ENCODE measurements around the gene PRDM16. TPM values are rescaled to one million over a fixed set of nuclear protein-coding genes. Genes with fewer than 3 reads are reported as not detected.

Gene PRDM16
- total RNA-seq, 1 experiment from 2014 or later: 6.1 TPM

DNA sequence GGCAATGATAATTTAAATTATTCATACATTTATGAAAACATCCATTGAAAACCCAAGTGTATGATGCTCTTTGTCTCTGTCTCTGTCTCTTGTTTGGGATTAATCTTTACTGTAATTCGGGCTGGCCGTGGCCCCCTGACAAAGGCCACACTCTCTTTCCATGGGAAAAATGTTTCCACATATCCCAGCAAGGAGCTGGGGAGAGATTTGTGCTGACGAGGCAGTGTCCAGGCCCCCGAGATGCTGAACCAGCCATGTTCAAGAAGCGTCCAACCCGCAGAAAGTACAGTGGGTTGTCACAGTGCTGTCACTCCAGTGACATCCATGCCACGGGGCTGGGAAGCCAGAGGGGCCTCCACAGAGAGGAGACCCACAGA, 147.0 kb downstream of the PRDM16 start:
- CTCF ChIA-PET: no interaction called here
- TF ChIP-seq CEBPB (IDR thresholded peaks at IDR 0.05; ENCODE audit: low read depth): no peak
- TF ChIP-seq POLR2AphosphoS5 (IDR thresholded peaks at IDR 0.05; ENCODE audit: low read depth, low read length): no peak
- TF ChIP-seq FOSL1 (IDR thresholded peaks at IDR 0.05; ENCODE audit: low read depth): no peak
- TF ChIP-seq EZH2 (IDR thresholded peaks at IDR 0.05): no peak
- TF ChIP-seq, protein P1, sequence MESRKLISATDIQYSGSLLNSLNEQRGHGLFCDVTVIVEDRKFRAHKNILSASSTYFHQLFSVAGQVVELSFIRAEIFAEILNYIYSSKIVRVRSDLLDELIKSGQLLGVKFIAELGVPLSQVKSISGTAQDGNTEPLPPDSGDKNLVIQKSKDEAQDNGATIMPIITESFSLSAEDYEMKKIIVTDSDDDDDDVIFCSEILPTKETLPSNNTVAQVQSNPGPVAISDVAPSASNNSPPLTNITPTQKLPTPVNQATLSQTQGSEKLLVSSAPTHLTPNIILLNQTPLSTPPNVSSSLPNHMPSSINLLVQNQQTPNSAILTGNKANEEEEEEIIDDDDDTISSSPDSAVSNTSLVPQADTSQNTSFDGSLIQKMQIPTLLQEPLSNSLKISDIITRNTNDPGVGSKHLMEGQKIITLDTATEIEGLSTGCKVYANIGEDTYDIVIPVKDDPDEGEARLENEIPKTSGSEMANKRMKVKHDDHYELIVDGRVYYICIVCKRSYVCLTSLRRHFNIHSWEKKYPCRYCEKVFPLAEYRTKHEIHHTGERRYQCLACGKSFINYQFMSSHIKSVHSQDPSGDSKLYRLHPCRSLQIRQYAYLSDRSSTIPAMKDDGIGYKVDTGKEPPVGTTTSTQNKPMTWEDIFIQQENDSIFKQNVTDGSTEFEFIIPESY (IDR thresholded peaks at IDR 0.05; ENCODE audit: extremely low read depth, insufficient replicate concordance, low read length): no peak
- BruUV-seq (replicated peaks): no TSS peak
- POLR2A ChIA-PET: no interaction called here
- no peak overlapping the region for H2AFZ ChIP-seq (ENCODE audit: low read depth, low read length, poor library complexity, severe bottlenecking)
- H3K4me3 ChIP-seq (replicated peaks in 1 of 2; ENCODE audit: low read depth in 1 of 2, low read length in 2 of 2): no peak overlapping the region
- H3K79me2 ChIP-seq (ENCODE audit: insufficient read depth, low read length): no peaks in the 10 kb centered on the region
- no peak overlapping the region for H3K27ac ChIP-seq (ENCODE audit: low read depth, low read length)
- H3K36me3 ChIP-seq (ENCODE audit: control insufficient read depth in 1 of 2, insufficient read depth in 2 of 2, low read length in 2 of 2): no peaks in the 10 kb centered on the region
- intact Hi-C loops (cut with micrococcal nuclease): no loop called here
- no peaks in the 10 kb centered on the region for H4K20me1 ChIP-seq (ENCODE audit: insufficient read depth)
- no peak overlapping the region for H3K9ac ChIP-seq (ENCODE audit: low read length)
- H3K9me2 ChIP-seq (ENCODE audit: insufficient read depth): no peaks in the 10 kb centered on the region
- H3K9me3 ChIP-seq (ENCODE audit: control insufficient read depth in 1 of 2, insufficient read depth in 1 of 2, low read depth in 1 of 2, low read length in 2 of 2): no peaks in the 10 kb centered on the region
- ATAC-seq (no peak), DNase-seq (ENCODE audit: low read depth, low spot score) (no peak)
- no peaks in the 10 kb centered on the region for H3K27me3 ChIP-seq (ENCODE audit: insufficient read depth, low read length)
- H3K4me1 ChIP-seq (ENCODE audit: control insufficient read depth in 1 of 2, insufficient read depth in 2 of 2, low read length in 2 of 2): no peaks in the 10 kb centered on the region
- RAD21 ChIA-PET (ENCODE audit: low non-redundant PET in 1 of 2, low total read pairs in 2 of 2, uncharacterized antibody in 2 of 2, unreplicated experiment in 2 of 2): no interaction called here
- H3K4me2 ChIP-seq (ENCODE audit: low read length): no peak overlapping the region

DNA sequence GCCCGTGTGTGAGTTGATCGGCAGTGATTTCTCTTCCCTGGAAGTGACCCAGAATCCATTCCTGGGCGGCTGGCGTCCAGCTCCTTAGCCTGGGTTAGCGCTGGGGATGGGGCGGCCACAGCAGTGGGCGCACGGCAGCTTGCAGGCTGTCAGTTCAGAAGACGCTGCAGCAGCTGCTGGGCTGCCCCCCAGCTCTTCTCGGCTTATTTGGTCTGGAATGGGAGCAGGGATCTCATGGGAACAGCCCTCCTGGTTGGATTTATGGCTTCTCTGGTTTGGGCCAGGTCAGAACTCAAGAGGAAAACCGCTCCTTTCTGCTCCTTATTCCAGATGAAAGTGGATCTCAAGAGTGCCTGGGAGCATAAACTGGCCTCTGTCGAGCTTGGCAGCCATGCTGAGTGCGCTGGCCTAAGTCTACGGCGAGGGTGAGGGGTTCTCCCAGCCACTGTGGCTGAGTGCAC, 148.2 kb downstream of the PRDM16 start:
- ATAC-seq (no peak), DNase-seq (ENCODE audit: low read depth, low spot score) (no peak)
- no peaks in the 10 kb centered on the region for H3K36me3 ChIP-seq (ENCODE audit: control insufficient read depth in 1 of 2, insufficient read depth in 2 of 2, low read length in 2 of 2)
- no peaks in the 10 kb centered on the region for H3K27me3 ChIP-seq (ENCODE audit: insufficient read depth, low read length)
- H3K27ac ChIP-seq (ENCODE audit: low read depth, low read length): no peak overlapping the region
- no peak overlapping the region for H3K4me2 ChIP-seq (ENCODE audit: low read length)
- intact Hi-C loops (cut with micrococcal nuclease): no loop called here
- ChIA-PET POLR2A (no interaction called here), CTCF (no interaction called here), RAD21 (ENCODE audit: low non-redundant PET in 1 of 2, low total read pairs in 2 of 2, uncharacterized antibody in 2 of 2, unreplicated experiment in 2 of 2) (no interaction called here)
- no peaks in the 10 kb centered on the region for H4K20me1 ChIP-seq (ENCODE audit: insufficient read depth)
- H2AFZ ChIP-seq (ENCODE audit: low read depth, low read length, poor library complexity, severe bottlenecking): no peak overlapping the region
- H3K79me2 ChIP-seq (ENCODE audit: insufficient read depth, low read length): no peaks in the 10 kb centered on the region
- BruUV-seq (replicated peaks): no TSS peak
- H3K9me2 ChIP-seq (ENCODE audit: insufficient read depth): no peaks in the 10 kb centered on the region
- no peaks in the 10 kb centered on the region for H3K9me3 ChIP-seq (ENCODE audit: control insufficient read depth in 1 of 2, insufficient read depth in 1 of 2, low read depth in 1 of 2, low read length in 2 of 2)
- no peaks in the 10 kb centered on the region for H3K4me1 ChIP-seq (ENCODE audit: control insufficient read depth in 1 of 2, insufficient read depth in 2 of 2, low read length in 2 of 2)
- TF ChIP-seq RAD21 (IDR thresholded peaks at IDR 0.05; ENCODE audit: low read depth) (no peak), EZH2phosphoT487 (IDR thresholded peaks at IDR 0.05; ENCODE audit: borderline replicate concordance) (no peak), CEBPB (IDR thresholded peaks at IDR 0.05; ENCODE audit: low read depth) (no peak), POLR2AphosphoS5 (IDR thresholded peaks at IDR 0.05; ENCODE audit: low read depth, low read length) (no peak), EGR1 (IDR thresholded peaks at IDR 0.05; ENCODE audit: low read depth) (no peak), YY1 (IDR thresholded peaks at IDR 0.05; ENCODE audit: extremely low read depth, insufficient replicate concordance, low read depth, low read length) (no peak), SRF (IDR thresholded peaks at IDR 0.05; ENCODE audit: low read depth) (no peak), EZH2 (IDR thresholded peaks at IDR 0.05) (no peak)
- TF ChIP-seq, protein P2, sequence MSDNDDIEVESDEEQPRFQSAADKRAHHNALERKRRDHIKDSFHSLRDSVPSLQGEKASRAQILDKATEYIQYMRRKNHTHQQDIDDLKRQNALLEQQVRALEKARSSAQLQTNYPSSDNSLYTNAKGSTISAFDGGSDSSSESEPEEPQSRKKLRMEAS (IDR thresholded peaks at IDR 0.05): no peak
- TF ChIP-seq, protein P1 (IDR thresholded peaks at IDR 0.05; ENCODE audit: extremely low read depth, insufficient replicate concordance, low read length): no peak
- no peak overlapping the region for H3K9ac ChIP-seq (ENCODE audit: low read length)
- no peak overlapping the region for H3K4me3 ChIP-seq (replicated peaks in 1 of 2; ENCODE audit: low read depth in 1 of 2, low read length in 2 of 2)
